Measurements from ENCODE around the gene TAF1. TPM values are rescaled to one million over a fixed set of nuclear protein-coding genes. Genes with fewer than 3 reads are reported as not detected.

Gene TAF1
- total and polyA plus RNA-seq, 9 of the 15 experiments (the other 6 are each of a cell fraction or from before 2014, with no cell fraction given): 6.4 to 45.1 (median 38.1) TPM

GRCh38 chrX:71492231-71493065 is 126.3 kb downstream of the TAF1 start:
- Histone ChIP-seq H3K36me3 (ENCODE audit: control insufficient read depth, insufficient read depth, low read length) (no peaks in the 10 kb centered on the region), H4K20me1 (replicated peaks; ENCODE audit: control insufficient read depth, insufficient read depth, low read length) (no peaks in the 10 kb centered on the region), H2AFZ (ENCODE audit: low read depth, low read length) (no peak overlapping the region), H3K9me3 (replicated peaks; ENCODE audit: control insufficient read depth, insufficient read depth, low read depth, low read length) (no peaks in the 10 kb centered on the region), H3K27me3 (ENCODE audit: control insufficient read depth in 2 of 2, insufficient read depth in 2 of 2, low read length in 2 of 2) (no peaks in the 10 kb centered on the region), H3K4me2 (ENCODE audit: insufficient read depth, low read length) (no peak overlapping the region), H3K27ac (ENCODE audit: extremely low read depth, low read depth, low read length) (no peak overlapping the region), H3K4me1 (replicated peaks in 1 of 2; ENCODE audit: control insufficient read depth in 2 of 2, insufficient read depth in 2 of 2, low read length in 2 of 2) (peaks cover 0 to 8% of the 10 kb centered on the region in 2 experiments; a peak in 1 of 5 replicates), H3K4me3 (no peak overlapping the region), H3K9ac (ENCODE audit: insufficient read depth in 1 of 2, low read depth in 2 of 2, low read length in 2 of 2) (no peak overlapping the region), H3K9me1 (ENCODE audit: control insufficient read depth, insufficient read depth, low read length) (no peaks in the 10 kb centered on the region), H3K79me2 (ENCODE audit: control insufficient read depth, insufficient read depth, low read length) (no peaks in the 10 kb centered on the region)
- BruUV-seq (replicated peaks): no TSS peak
- FAIRE-seq (no peak), DNase-seq (ENCODE audit: extremely low read depth in 1 of 4, low spot score in 3 of 4) (no peak), ATAC-seq (no peak)
- no peak for TF ChIP-seq MYBL2 (IDR thresholded peaks at IDR 0.05; ENCODE audit: low read depth)
- no peak for TF ChIP-seq MYBL2 (CRISPR knock-in tag; IDR thresholded peaks at IDR 0.05; ENCODE audit: borderline replicate concordance)
- TF ChIP-seq ZBTB33 (CRISPR knock-in tag; IDR thresholded peaks at IDR 0.05): peak; percentile 48; the same call in 1 of the 2 replicates
- 86% methylated on average over 35 of the region's 76 CpGs for WGBS (ENCODE audit: insufficient coverage, low coverage, missing lambda C conversion rate)
- in situ Hi-C loops (cut with MboI): no loop called here
- ChIA-PET CTCF (ENCODE audit: low intra/inter-chr PET ratio) (no interaction called here), POLR2A (interaction anchor here (0.7 kb wide), 1 partner anchor 11 kb away, joined by 3 read pairs; no protein-coding TSS in a partner anchor)
- intact Hi-C loops (cut with micrococcal nuclease): no loop called here

Data from K562 (cell line).